Chondrocyte (in vitro differentiated cells): Measurements from ENCODE around the gene EHHADH. TPM values are rescaled to one million over a fixed set of nuclear protein-coding genes. Genes with fewer than 3 reads are reported as not detected.

Experiments used
- DNase-seq: peaks from one replicate; pipeline ENCODE4 v3.0.0; 2021; ENCODE audit warnings: mixed read lengths, low spot score
- H3K27ac Mint-ChIP-seq: one replicate; pipeline ENCODE4 v1.8.0; 2021; ENCODE audit warnings: mild to moderate bottlenecking, moderate library complexity, mixed read lengths; ENCODE audit not compliant: unreplicated experiment
- H3K27me3 Mint-ChIP-seq: 2 replicates; pipeline ENCODE4 v1.8.0; 2021; ENCODE audit warnings: low read depth, mixed read lengths
- H3K36me3 Mint-ChIP-seq: 2 replicates; pipeline ENCODE4 v1.8.0; 2021; ENCODE audit warnings: low read depth, mixed read lengths
- H3K4me1 Mint-ChIP-seq: 2 replicates; pipeline ENCODE4 v1.8.0; 2021; ENCODE audit warnings: low read depth, mild to moderate bottlenecking, mixed read lengths
- H3K4me3 Mint-ChIP-seq: one replicate; pipeline ENCODE4 v1.8.0; 2021; ENCODE audit warnings: mild to moderate bottlenecking, moderate library complexity, mixed read lengths; ENCODE audit not compliant: unreplicated experiment
- H3K9me3 Mint-ChIP-seq: 2 replicates; pipeline ENCODE4 v1.8.0; 2021; ENCODE audit warnings: low read depth, mixed read lengths
- total RNA-seq: library from RNA; stranded (reverse); gene quantifications from 3 replicates; pipeline ENCODE4 v1.2.1, GENCODE V29; 2021
- TF ChIP-seq, protein P1 (sequence below): fragments of 200-600 bp; sonication (generic); IDR thresholded peaks from 2 replicates; pipeline ENCODE4 v1.5.0; 2021; ENCODE audit warnings: antibody characterized with exemption, mild to moderate bottlenecking, moderate library complexity

EHHADH gene
- total RNA-seq, 1 donor from 2014 or later, result 3.5 TPM

DNA sequence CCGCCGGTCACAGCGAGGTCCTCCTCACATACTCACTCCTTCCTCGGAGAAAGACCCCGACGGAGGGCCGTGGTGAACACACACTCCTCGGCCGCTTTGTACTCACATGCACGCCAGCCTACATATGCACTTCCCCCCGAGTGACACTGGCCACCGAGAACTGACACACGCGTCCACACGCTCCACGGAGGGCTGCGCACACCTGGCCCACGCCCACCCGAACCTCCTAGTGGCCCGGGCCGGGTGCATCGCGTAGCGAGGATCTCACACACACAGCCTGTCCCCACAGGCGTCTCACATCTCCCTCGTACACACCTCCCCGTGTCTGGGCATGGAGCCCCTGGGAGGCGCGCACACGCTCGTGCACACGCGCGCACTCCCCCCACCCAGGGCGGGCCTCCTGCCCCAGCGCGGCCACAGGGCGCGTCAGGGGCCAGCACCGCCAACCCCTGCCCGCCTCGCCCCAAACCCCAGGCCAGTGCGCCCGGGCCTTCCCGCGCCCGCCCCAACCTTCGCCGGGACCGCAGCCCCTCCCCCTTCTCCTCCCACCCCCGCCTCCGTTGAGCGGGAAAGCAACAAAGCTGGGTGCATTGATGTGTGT is 100.6 kb downstream of the EHHADH start:
- no peak for DNase-seq
- peak overlapping the region; percentile 82 for H3K27ac Mint-ChIP-seq
- no peaks in the 10 kb centered on the region for H3K9me3 Mint-ChIP-seq
- H3K4me3 Mint-ChIP-seq, result no peak overlapping the region
- TF ChIP-seq, protein P1, sequence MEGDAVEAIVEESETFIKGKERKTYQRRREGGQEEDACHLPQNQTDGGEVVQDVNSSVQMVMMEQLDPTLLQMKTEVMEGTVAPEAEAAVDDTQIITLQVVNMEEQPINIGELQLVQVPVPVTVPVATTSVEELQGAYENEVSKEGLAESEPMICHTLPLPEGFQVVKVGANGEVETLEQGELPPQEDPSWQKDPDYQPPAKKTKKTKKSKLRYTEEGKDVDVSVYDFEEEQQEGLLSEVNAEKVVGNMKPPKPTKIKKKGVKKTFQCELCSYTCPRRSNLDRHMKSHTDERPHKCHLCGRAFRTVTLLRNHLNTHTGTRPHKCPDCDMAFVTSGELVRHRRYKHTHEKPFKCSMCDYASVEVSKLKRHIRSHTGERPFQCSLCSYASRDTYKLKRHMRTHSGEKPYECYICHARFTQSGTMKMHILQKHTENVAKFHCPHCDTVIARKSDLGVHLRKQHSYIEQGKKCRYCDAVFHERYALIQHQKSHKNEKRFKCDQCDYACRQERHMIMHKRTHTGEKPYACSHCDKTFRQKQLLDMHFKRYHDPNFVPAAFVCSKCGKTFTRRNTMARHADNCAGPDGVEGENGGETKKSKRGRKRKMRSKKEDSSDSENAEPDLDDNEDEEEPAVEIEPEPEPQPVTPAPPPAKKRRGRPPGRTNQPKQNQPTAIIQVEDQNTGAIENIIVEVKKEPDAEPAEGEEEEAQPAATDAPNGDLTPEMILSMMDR, result peak; percentile 9
- peaks cover 6% of the 10 kb centered on the region for H3K27me3 Mint-ChIP-seq
- H3K4me1 Mint-ChIP-seq, result peaks cover 22% of the 10 kb centered on the region
- no peaks in the 10 kb centered on the region for H3K36me3 Mint-ChIP-seq

DNA sequence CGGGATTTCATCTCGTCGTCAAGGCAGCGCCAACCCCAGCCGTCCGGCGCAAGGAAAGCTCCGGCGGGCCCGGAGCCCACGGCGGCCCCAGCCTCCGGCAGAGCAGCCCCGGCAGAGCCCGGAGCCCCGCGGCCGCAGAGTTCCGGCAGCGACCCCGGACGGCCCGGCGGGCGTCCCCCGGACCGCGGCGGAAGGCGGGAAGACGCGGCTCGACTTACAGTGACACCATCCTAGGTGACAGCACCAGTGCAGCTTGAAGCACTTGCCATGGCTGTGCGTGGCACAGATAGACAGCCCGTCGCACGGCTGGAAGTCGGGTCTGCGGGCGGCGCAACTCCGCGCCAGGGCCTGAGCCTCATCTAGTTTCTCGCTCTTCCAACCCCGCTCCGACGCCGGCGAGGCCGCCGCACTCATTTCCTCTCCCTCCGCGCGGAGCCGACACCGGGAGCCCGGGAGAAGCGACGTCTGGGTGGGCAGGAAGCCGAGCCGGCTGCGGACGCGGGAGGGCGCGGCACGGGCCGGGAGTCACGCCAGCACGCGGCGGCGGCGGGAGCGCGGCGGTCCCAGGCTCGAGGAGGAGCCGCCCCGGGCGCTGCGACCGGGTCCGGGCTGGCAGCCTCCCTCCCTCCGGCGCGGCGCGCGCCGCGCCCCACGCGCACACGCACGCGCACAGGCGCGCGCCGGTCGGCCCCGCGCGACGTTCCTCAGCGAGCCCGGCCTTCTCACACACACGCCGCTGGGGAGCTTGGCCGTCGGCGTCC is 101.3 kb downstream of the EHHADH start, which contains the start of gene C3orf70:
TSS of gene C3orf70 (minus strand) at position 651 of the 761 bp plus-strand sequence. CDS start at position 414, 237 bp downstream.
- peaks cover 4% of the 10 kb centered on the region for H3K27me3 Mint-ChIP-seq
- DNase-seq, result peak; percentile 91
- TF ChIP-seq, protein P1, result no peak
- peak within 1 kb of the TSS; percentile 96 for H3K27ac Mint-ChIP-seq
- no peaks in the 10 kb centered on the region for H3K9me3 Mint-ChIP-seq
- H3K36me3 Mint-ChIP-seq, result no peaks in the 10 kb centered on the region
- H3K4me1 Mint-ChIP-seq, result peaks cover 22% of the 10 kb centered on the region
- peak within 1 kb of the TSS; percentile 93 for H3K4me3 Mint-ChIP-seq

DNA sequence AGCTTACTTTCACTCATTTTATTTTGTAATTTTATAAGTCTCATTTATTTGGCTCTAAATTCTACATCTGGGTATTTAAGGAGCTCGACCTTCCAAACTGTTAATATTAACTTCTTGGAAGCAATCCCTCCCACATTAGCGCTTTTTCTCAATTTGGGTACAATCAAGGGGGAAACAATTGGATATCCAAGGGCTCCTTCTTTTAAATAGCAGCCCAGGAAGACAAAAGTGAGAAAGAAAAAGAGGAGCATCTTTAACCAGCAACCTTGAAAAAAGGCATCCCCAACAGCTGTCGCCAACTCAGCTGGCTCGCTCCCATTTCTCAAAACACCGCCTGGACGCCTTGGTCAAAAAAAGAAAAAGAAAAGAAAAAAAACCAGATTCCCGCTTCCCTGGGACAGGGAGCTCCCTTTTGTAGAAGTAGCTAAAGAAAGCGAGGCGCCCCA is 101.9 kb downstream of the EHHADH start:
- H3K4me1 Mint-ChIP-seq, result peaks cover 22% of the 10 kb centered on the region
- DNase-seq, result no peak
- TF ChIP-seq, protein P1, result no peak
- peak overlapping the region; percentile 93 for H3K4me3 Mint-ChIP-seq
- H3K27ac Mint-ChIP-seq, result peak overlapping the region; percentile 96
- H3K9me3 Mint-ChIP-seq, result no peaks in the 10 kb centered on the region
- H3K27me3 Mint-ChIP-seq, result peaks cover 2% of the 10 kb centered on the region
- H3K36me3 Mint-ChIP-seq, result no peaks in the 10 kb centered on the region

DNA sequence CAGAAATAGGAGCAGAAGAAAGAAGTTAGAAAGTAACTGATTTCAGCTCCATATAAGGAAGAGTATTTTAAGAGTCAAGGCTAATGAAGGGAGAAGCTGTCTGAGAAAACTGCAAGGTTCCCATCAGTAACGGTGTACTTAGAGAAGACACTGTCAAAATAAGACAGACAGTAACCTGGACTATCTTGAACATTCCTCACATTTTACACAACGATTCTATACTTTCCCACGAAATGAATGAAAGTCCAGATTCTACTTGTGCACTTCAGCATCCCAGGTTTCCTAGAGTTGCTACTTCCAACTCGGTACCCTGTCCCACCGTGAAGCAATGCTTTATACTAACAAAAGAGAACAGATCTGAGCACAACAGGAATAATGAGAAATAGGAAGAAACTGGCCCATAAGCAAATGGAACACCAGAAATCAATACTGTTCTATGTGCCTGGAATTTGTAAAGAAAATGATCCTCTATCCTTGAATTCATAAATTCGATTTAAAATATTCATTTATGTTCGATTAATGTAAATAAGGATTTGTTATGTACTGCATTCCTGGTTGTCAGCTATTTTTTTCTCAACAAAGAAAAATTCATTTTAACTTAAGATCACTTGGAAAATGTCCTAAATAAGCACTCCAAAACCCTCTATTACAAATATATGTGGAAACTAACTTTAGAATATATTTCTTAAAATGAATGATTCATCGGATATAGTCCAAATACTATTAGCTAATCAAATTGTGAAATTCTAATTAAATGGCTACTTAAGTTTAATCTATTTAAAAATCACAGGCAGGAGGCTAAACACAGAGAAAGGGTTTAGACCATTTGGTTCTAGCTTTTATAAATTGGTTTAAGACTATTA is 102.5 kb downstream of the EHHADH start:
- no peak for DNase-seq
- TF ChIP-seq, protein P1, result no peak
- Mint-ChIP-seq H3K9me3 (no peaks in the 10 kb centered on the region), H3K27me3 (no peaks in the 10 kb centered on the region), H3K36me3 (no peaks in the 10 kb centered on the region), H3K4me1 (peaks cover 22% of the 10 kb centered on the region), H3K27ac (peak overlapping the region; percentile 42), H3K4me3 (peak overlapping the region; percentile 93)

DNA sequence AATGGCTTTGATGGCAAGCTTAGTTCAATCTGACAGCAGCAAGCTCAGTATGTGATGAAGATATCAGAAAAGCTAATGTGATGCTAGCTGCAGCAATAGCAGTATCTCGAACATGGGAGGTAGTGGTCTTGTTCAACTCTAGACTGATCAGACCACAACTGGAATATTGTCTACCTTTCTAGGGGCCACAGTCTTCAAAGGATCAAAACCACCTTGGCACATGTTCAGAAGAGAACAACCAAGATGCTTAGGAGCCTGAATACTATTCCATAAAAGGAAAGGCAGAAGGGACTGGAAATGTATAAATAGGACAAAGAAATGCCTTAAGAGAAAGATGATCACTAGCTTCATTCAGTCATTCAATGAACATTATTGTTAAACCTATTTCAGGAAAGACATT is 103.3 kb downstream of the EHHADH start:
- Mint-ChIP-seq H3K27me3 (no peaks in the 10 kb centered on the region), H3K27ac (peak overlapping the region; percentile 42), H3K4me3 (peak overlapping the region; percentile 93), H3K36me3 (no peaks in the 10 kb centered on the region), H3K4me1 (peaks cover 25% of the 10 kb centered on the region), H3K9me3 (no peaks in the 10 kb centered on the region)
- TF ChIP-seq, protein P1, result no peak
- no peak for DNase-seq
